Measurements from ENCODE around the gene SCN3B. TPM values are rescaled to one million over a fixed set of nuclear protein-coding genes. Genes with fewer than 3 reads are reported as not detected.

The SCN3B gene
- total RNA-seq, 1 donor = not detected

DNA sequence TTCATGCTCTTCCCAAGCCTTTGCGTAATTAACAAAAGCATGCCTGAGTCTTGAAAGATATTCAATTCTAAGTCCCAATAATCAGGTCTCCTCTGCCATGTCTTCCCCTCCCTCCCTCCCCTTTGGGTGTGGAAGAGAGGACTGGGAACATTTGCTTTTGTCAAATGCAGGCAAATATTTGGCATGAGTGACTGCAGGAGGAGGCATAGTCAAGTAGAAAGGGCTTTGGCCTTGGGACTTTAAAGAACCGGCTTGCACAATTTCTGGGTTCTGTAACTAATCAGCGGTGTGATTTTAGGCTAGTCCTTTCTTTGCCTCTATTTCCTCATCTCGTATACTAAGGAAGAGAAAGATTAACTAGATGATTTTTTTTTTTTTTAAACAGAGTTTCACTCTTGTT lies 59.5 kb downstream of the SCN3B start:
- Histone ChIP-seq H3K4me3 (ENCODE audit: low read length) (no peak overlapping the region), H3K9me3 (ENCODE audit: low read depth, low read length) (no peaks in the 10 kb centered on the region), H3K4me1 (ENCODE audit: insufficient read depth, low read length) (no peaks in the 10 kb centered on the region), H3K27me3 (ENCODE audit: insufficient read depth, low read length) (no peaks in the 10 kb centered on the region)

DNA sequence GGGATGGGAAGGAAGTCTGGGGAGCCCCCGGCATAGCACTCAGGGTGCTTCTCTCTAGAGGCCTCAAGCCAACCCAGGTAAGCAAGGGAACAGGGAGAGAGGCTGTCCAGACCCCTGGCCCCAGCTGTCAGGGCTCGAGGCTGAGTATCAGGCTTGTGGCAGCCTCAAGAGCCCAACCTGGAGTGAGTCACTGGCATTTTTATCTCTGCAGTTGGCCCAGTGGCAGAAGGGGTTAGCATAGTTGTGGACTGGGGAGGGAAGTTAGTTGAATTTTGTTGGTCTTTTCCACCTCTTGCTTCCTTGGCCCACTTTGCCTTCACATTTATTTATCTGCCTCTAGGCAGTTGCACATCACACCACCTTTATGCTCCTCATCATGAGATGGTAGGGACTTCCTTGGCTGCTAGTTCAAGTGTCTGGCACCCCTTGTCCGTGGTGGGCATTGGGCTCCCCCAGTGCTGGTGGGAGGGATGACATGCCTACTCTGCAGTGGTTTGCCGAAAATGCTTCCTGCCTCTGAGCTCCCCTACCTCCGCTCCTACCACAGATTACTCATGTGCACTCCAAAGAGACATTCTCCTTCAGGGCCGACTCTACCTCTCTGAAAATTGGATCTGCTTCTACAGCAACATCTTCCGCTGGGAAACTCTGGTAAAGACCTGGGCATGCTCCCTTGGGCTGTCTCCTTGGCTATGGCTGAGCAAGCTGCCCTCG lies 60.1 kb downstream of the SCN3B start:
- H3K9me3 ChIP-seq (ENCODE audit: low read depth, low read length) = no peaks in the 10 kb centered on the region
- no peaks in the 10 kb centered on the region for H3K27me3 ChIP-seq (ENCODE audit: insufficient read depth, low read length)
- H3K4me3 ChIP-seq (ENCODE audit: low read length) = no peak overlapping the region
- H3K4me1 ChIP-seq (ENCODE audit: insufficient read depth, low read length) = no peaks in the 10 kb centered on the region

DNA sequence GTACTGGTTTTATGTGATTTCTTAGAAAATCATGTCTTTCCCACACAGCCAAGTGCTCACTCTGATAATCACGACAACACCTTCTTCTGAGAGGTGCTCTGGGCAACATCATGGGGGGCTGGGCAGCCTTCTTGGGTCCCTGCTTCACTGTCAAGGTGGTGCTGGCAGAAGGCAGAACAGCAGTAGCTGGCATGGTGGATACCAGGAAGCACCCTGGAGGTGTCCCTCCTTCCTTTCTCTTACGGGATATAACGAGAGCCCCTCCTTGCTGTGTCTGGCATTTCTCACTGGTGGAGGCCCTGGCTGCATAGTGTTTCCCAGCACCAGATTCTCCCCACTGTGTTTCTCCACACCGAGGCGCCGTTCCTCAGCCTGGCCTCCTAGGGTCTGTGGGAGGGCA lies 60.9 kb downstream of the SCN3B start:
- no peaks in the 10 kb centered on the region for H3K27me3 ChIP-seq (ENCODE audit: insufficient read depth, low read length)
- H3K4me3 ChIP-seq (ENCODE audit: low read length) = no peak overlapping the region
- no peaks in the 10 kb centered on the region for H3K4me1 ChIP-seq (ENCODE audit: insufficient read depth, low read length)
- no peaks in the 10 kb centered on the region for H3K9me3 ChIP-seq (ENCODE audit: low read depth, low read length)

DNA sequence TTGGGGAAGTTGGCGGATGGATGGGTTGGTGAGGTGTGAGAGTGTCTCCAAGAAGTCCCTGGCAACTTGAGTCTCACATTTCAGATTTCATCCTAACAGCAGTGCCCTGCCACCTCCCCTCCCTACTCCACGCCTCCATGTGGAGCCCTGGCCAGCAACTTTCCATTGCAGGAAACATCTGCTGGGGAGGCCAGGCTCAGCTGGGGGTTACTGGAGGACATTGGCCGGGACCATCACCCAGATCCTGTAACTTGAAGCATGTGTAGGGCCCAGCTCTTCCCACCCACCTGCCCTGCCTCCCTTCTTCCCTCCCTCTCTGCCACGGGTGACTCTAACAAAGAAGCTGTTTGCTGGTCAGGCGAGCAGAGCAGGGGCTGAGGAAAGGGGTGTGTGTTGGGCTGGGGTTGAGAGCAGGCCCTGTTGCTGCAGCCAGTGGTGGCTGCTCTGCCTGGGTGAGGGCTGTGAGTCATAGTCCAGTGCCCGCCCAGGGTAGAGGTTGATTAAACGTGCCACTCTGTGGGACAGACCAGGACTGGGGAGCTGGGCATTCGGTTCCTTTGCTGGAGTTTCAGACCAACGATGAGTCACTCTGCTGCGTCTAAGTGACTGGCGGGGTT lies 64.0 kb downstream of the SCN3B start:
- H3K9me3 ChIP-seq (ENCODE audit: low read depth, low read length) = no peaks in the 10 kb centered on the region
- no peaks in the 10 kb centered on the region for H3K4me1 ChIP-seq (ENCODE audit: insufficient read depth, low read length)
- H3K27me3 ChIP-seq (ENCODE audit: insufficient read depth, low read length) = no peaks in the 10 kb centered on the region
- no peak overlapping the region for H3K4me3 ChIP-seq (ENCODE audit: low read length)

DNA sequence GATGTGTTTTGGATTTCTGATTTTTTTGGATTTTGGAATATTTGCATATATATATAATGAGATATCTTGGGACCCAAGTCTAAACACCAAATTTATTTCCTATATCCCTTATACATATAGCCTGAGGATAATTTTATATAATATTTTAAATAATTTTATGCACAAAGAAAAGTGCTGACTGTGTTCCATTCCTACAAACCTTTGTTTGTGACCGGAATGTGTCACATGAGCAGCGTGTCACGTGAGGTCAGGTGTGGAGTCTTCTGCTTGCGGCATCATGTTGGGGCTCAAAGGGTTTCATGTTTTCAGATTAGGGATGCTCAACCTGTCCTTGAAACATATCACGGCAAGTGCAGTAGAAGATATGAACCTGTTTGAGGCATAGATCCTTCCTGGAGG lies 65.6 kb downstream of the SCN3B start:
- Histone ChIP-seq H3K27me3 (ENCODE audit: insufficient read depth, low read length) (no peaks in the 10 kb centered on the region), H3K4me1 (ENCODE audit: insufficient read depth, low read length) (no peaks in the 10 kb centered on the region), H3K9me3 (ENCODE audit: low read depth, low read length) (no peaks in the 10 kb centered on the region), H3K4me3 (ENCODE audit: low read length) (no peak overlapping the region)

DNA sequence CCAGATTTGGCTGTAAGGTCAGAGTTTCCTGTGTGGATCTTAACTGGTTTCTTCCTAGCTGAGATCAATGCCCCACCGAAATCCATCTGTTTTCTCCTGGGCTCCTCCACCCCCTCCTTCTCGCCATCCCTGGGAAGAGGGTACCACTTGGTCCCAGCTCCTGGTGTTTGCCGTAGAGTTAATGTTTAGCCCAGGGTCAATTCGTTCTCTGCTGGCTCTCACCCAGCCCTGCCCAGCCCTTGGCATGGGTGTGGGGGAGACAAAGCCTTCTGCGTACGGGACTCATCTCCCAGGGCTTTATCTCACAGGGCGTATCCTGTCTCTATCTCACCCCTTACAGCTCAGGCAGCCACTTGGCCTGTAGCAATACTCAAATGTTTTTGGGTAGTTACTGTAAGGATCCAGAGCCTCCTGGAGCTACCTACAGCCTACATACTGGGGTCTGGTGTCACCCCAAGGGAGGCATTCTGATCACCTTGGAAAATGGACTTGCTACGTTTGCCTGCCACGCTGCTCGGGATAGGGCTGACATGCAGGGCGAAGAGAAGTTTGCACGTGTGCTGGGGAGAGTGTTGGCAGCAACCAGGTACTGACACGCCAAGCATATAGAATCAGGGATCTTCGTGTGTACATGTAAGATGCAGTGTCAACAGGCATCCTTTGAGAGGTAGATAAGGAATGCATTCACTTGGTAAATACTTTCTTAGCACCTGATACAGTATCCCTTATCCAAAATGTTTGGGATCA lies 66.1 kb downstream of the SCN3B start:
- Histone ChIP-seq H3K4me3 (ENCODE audit: low read length) (no peak overlapping the region), H3K4me1 (ENCODE audit: insufficient read depth, low read length) (no peaks in the 10 kb centered on the region), H3K27me3 (ENCODE audit: insufficient read depth, low read length) (no peaks in the 10 kb centered on the region), H3K9me3 (ENCODE audit: low read depth, low read length) (no peaks in the 10 kb centered on the region)

DNA sequence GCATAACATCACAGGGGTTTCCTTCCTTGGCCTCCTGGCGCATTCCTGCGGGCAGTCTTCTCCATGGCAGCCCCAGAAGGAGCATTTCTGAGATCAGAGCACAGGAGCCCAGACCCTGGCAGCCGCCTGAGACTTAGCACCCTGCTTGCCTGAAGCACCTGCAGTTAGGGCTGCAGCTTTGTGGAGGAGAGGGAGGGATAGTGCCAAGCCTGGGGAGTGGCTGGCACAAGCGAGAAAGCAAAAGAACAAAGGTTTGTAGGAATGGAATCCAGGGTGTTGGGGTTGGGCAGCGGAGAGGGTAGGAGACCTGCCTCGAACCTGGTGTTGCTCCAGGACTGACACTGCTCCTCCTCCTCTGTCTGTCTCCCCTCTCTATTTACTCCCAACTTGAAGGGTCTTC lies 66.9 kb downstream of the SCN3B start:
- no peaks in the 10 kb centered on the region for H3K4me1 ChIP-seq (ENCODE audit: insufficient read depth, low read length)
- H3K27me3 ChIP-seq (ENCODE audit: insufficient read depth, low read length) = no peaks in the 10 kb centered on the region
- H3K9me3 ChIP-seq (ENCODE audit: low read depth, low read length) = no peaks in the 10 kb centered on the region
- no peak overlapping the region for H3K4me3 ChIP-seq (ENCODE audit: low read length)

DNA sequence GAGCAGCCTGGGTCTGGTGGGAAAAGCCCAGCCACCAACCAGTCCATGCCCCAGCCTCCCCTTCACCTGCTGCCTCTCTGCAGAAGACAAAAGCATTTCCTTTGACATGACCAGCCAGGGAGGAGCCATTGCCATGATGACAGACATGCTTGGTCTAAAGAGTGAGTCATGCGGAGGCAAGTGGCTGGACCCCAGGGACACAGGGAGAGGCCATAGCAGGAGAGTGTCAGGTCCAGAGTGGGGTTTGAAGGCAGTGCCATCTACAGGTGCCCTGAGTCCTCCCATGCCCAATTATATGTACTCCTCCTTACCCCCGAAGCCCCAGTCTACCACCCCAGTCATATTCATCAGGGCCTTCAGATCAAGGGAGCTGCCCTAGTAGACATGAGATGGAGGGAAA lies 67.4 kb downstream of the SCN3B start:
- no peak overlapping the region for H3K4me3 ChIP-seq (ENCODE audit: low read length)
- no peaks in the 10 kb centered on the region for H3K9me3 ChIP-seq (ENCODE audit: low read depth, low read length)
- H3K4me1 ChIP-seq (ENCODE audit: insufficient read depth, low read length) = no peaks in the 10 kb centered on the region
- H3K27me3 ChIP-seq (ENCODE audit: insufficient read depth, low read length) = no peaks in the 10 kb centered on the region

DNA sequence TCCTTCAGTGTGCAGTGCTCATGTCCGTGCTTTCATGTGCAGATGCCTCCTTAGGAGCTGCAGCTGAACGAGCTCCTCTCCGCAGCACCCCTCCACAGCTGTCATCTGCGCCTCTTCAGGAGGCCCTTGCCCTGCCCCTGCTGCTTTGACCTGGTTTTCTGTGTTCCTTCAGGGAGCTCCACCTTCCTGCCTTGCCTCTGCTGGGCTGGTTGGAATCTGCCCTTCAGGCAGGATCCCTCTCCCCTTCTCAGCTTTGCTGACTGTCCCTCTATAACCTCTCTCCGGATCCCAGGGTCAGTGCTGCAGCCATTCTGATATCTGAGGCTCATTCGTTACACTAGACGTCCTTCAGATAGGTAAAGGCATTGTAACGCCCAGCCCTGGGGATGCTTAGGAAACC lies 67.9 kb downstream of the SCN3B start:
- no peaks in the 10 kb centered on the region for H3K27me3 ChIP-seq (ENCODE audit: insufficient read depth, low read length)
- no peaks in the 10 kb centered on the region for H3K4me1 ChIP-seq (ENCODE audit: insufficient read depth, low read length)
- no peak overlapping the region for H3K4me3 ChIP-seq (ENCODE audit: low read length)
- H3K9me3 ChIP-seq (ENCODE audit: low read depth, low read length) = no peaks in the 10 kb centered on the region

DNA sequence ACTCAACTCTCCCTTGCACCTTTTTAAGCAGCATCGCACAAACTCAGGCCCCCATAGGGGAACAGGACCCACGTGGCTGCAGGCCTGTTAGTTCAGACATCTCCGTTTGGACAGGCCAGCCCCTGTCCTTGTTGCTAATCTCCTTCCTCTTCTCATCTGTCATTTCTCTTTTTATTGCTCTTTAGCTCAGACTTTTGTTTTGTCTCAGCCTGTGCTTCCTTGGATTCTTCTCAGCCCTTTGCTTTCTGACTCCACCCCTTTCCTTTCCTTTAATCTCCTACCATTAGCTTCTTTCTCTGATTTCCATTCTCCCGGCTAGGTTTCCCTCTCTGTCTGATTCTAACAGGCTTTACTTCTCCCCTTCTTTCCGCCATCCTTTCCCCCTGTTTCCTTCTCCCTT lies 68.7 kb downstream of the SCN3B start:
- Histone ChIP-seq H3K9me3 (ENCODE audit: low read depth, low read length) (no peaks in the 10 kb centered on the region), H3K4me1 (ENCODE audit: insufficient read depth, low read length) (peaks cover under 1% of the 10 kb centered on the region), H3K27me3 (ENCODE audit: insufficient read depth, low read length) (no peaks in the 10 kb centered on the region), H3K4me3 (ENCODE audit: low read length) (no peak overlapping the region)

DNA sequence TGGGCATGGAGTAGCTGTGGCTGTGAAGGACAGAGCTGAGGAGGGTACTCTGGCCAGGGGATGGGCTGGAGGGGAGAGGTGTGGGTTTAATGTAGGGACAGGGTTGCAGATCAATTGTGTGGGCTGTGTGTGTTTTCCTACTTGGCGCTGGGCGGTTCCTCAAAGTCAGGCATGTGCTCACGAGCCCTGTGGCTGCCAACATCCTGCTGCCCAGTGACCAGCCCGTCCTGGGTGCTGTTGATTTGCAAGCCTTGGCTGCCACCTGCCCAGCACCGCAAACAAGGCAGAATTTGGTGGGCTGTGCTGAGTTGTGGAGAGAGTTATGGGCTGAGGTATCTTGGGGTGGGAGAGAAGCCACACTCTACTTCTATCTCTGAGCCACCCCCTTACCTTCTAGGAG lies 69.2 kb downstream of the SCN3B start:
- H3K27me3 ChIP-seq (ENCODE audit: insufficient read depth, low read length) = no peaks in the 10 kb centered on the region
- H3K4me1 ChIP-seq (ENCODE audit: insufficient read depth, low read length) = peaks cover 4% of the 10 kb centered on the region
- H3K9me3 ChIP-seq (ENCODE audit: low read depth, low read length) = no peaks in the 10 kb centered on the region
- no peak overlapping the region for H3K4me3 ChIP-seq (ENCODE audit: low read length)

DNA sequence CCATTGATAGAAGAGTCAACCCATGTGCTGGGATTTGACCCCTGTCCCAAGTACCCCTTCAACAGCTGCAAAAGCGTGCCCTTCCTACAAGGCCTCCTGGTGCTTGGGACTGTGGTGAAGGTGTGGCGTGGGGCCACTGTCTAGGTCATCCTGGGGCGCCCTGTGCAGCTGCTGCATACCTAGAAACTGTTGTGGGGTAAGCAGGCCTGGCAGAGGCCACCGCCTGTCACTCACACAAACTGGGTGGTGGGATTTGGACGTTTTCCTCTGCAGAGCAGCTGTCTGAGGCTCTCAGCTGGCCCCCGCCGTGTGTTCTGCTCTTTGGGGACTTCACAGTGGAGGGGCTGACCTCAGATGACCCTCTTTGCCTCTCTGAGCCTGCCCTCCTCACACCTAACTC lies 69.7 kb downstream of the SCN3B start:
- H3K4me3 ChIP-seq (ENCODE audit: low read length) = no peak overlapping the region
- H3K27me3 ChIP-seq (ENCODE audit: insufficient read depth, low read length) = no peaks in the 10 kb centered on the region
- H3K9me3 ChIP-seq (ENCODE audit: low read depth, low read length) = no peaks in the 10 kb centered on the region
- H3K4me1 ChIP-seq (ENCODE audit: insufficient read depth, low read length) = peaks cover 4% of the 10 kb centered on the region

DNA sequence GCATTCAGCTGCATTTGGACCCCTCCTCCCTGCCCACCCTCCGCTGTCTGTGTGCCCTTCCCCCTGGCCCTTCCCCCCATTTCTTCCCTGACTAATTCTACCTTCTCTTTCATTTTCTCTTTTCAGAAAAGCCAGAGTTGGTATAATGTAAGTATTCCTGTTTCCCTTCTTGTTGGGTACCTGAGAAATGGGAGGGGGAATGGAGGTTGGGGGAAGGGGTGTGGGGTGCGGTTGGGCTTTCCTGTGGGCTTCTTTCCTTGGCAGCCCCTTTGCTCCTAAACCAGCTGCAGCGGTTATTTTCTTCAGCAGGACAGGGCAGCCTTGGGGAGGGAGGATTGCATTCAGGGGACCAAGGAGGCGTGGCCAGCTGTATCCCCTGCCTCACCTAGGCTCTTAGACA lies 70.2 kb downstream of the SCN3B start:
- H3K4me1 ChIP-seq (ENCODE audit: insufficient read depth, low read length) = peaks cover 4% of the 10 kb centered on the region
- no peaks in the 10 kb centered on the region for H3K27me3 ChIP-seq (ENCODE audit: insufficient read depth, low read length)
- H3K9me3 ChIP-seq (ENCODE audit: low read depth, low read length) = no peaks in the 10 kb centered on the region
- H3K4me3 ChIP-seq (ENCODE audit: low read length) = no peak overlapping the region

DNA sequence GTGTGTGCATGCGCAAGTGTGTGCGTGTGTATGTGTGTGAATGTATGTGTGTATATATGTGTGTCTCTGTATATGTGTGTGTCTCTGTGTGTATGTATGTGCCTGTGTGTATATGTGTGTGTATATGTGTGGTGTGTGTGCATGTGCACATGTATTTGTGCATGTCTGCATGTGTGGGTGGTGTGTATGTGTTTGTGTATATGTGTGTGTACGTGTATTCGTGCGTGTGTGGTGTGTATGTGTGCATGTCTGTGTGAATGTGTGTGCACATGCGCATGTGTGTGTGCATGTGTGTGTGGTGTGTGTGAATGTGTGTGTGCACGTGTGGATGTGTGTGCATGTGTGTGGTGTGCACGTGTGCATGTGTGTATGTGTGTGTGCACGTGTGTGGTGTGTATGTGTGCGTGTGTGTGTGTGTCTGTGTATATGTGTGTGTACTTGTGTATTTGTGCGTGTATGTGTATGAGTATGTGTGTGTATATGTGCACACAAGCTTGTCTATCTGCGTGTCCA lies 71.4 kb downstream of the SCN3B start:
- H3K4me1 ChIP-seq (ENCODE audit: insufficient read depth, low read length) = peaks cover 4% of the 10 kb centered on the region

DNA sequence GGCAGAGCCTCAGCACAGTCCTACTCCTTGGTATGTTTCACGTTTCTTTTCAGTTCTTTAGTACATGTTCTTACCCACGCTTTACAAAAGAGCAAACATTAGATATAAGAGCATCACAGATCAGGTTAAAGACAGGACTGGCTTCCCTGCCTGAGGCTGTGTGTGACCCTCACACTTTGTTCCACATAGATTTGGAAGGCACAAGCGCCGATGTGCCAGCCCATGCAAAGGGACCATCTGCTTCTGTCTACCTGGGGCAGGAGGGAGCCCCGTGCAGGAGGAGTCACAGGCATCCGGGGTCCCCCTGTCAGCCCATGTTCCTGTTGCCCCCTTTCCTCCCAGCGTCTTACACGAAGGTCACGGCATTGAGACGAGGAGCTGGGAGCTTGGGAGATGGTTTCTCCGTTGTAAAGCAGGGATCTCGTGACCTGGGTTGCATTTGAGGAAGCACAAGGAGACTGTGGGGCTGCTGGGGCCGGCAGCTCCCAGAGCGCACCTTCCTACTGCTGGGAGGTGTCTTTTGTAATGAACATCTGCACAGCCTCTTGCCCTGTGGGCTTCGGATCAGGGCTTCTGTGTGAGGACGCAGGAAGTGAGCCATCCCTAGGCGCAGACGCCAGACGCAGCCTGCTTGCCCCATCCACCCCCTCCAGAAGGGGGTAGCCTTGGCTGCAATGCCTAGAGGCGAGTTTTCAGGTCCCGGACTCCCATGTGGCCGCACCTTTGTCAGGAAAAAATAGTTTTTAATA lies 72.6 kb downstream of the SCN3B start:
- no peaks in the 10 kb centered on the region for H3K27me3 ChIP-seq (ENCODE audit: insufficient read depth, low read length)
- peaks cover 4% of the 10 kb centered on the region for H3K4me1 ChIP-seq (ENCODE audit: insufficient read depth, low read length)
- no peaks in the 10 kb centered on the region for H3K9me3 ChIP-seq (ENCODE audit: low read depth, low read length)
- no peak overlapping the region for H3K4me3 ChIP-seq (ENCODE audit: low read length)

More for the DNA sequence above, 71.4 kb downstream of the SCN3B start:
- Histone ChIP-seq H3K27me3 (ENCODE audit: insufficient read depth, low read length) (no peaks in the 10 kb centered on the region), H3K9me3 (ENCODE audit: low read depth, low read length) (no peaks in the 10 kb centered on the region), H3K4me3 (ENCODE audit: low read length) (no peak overlapping the region)

All from mononuclear cell (primary cell).